Activated B cell treated with CpG ODN at 0.5 μM for 24 hours (primary cell): ENCODE results near the gene CNTNAP2. TPM values are rescaled to one million over a fixed set of nuclear protein-coding genes. Genes with fewer than 3 reads are reported as not detected.
A peak's percentile ranks its signal among the peaks of the same experiment; 100 is the strongest.
"Not testable (repeated sequence)": the region's sequence is repeated elsewhere in the genome, so short reads cannot be mapped to it uniquely, and the experiment has no call there.

Experiments
- ATAC-seq: fragments of 200-7000 bp; cut with Tn5 transposase; one replicate; pipeline ENCODE4 v1.10.0; 2021; ENCODE audit warnings: low read depth, mild to moderate bottlenecking, moderate library complexity
- CTCF ChIA-PET: fragments of 350-600 bp; sonication (Branson Sonifier 250); formaldehyde crosslinking; loops from one replicate; lab custom pipeline; 2021; ENCODE audit warnings: antibody characterized with exemption; lab: Charles Lee
- POLR2A ChIA-PET: fragments of 350-600 bp; sonication (Branson Sonifier 250); formaldehyde crosslinking; loops from one replicate; lab custom pipeline; 2021; ENCODE audit warnings: antibody characterized with exemption; lab: Charles Lee
- DNase-seq: peaks from one replicate; pipeline ENCODE4 v3.0.0; 2022
- H3K27ac Mint-ChIP-seq: one replicate; pipeline ENCODE4 v1.8.0; 2020; ENCODE audit warnings: mixed read lengths
- H3K27me3 Mint-ChIP-seq: one replicate; pipeline ENCODE4 v1.8.0; 2021; ENCODE audit warnings: mixed read lengths
- H3K36me3 Mint-ChIP-seq: one replicate; pipeline ENCODE4 v1.8.0; 2021; ENCODE audit warnings: low read depth, mixed read lengths
- H3K4me1 Mint-ChIP-seq: one replicate; pipeline ENCODE4 v1.8.0; 2021; ENCODE audit warnings: mixed read lengths
- H3K4me3 Mint-ChIP-seq: one replicate; pipeline ENCODE4 v1.8.0; 2020; ENCODE audit warnings: mild to moderate bottlenecking, mixed read lengths
- H3K9me3 Mint-ChIP-seq: one replicate; pipeline ENCODE4 v1.8.0; 2020; ENCODE audit warnings: mixed read lengths
- CTCF ChIP-seq: fragments of 200-600 bp; IDR thresholded peaks from one replicate; pipeline ENCODE4 v1.8.0; 2022; ENCODE audit warnings: antibody characterized with exemption, mild to moderate bottlenecking
- intact Hi-C: fragments of 100-400 bp; cut with micrococcal nuclease; formaldehyde crosslinking; loops from one replicate; pipeline ENCODE4 v1.15.1; 2024
- total RNA-seq: library from RNA; stranded (reverse); gene quantifications from 2 replicates; pipeline ENCODE4 v1.2.3, GENCODE V29; 2022

Gene CNTNAP2
- total RNA-seq, 1 donor from 2014 or later = 0.84 TPM

GRCh38 chr7:148288592-148289151 is 2172.1 kb downstream of the CNTNAP2 start:
- Mint-ChIP-seq H3K27me3 (no peaks in the 10 kb centered on the region), H3K27ac (no peak overlapping the region), H3K36me3 (no peaks in the 10 kb centered on the region), H3K9me3 (peaks cover 8% of the 10 kb centered on the region), H3K4me3 (no peak overlapping the region), H3K4me1 (peaks cover 53% of the 10 kb centered on the region)
- no peak for TF ChIP-seq CTCF
- intact Hi-C loops = loop anchor here (2.0 kb wide), 1 partner anchor 16 kb away; no protein-coding TSS in a partner anchor
- no peak for DNase-seq
- POLR2A ChIA-PET = no interaction called here
- CTCF ChIA-PET = no interaction called here
- ATAC-seq = no peak

GRCh38 chr7:148289630-148290029 is 2173.0 kb downstream of the CNTNAP2 start:
- DNase-seq (no peak), ATAC-seq (peak; percentile 64)
- H3K27ac Mint-ChIP-seq = no peak overlapping the region
- no peak for TF ChIP-seq CTCF
- intact Hi-C loops = loop anchor here (2.0 kb wide), 1 partner anchor 15 kb away; no protein-coding TSS in a partner anchor
- H3K4me1 Mint-ChIP-seq = peaks cover 53% of the 10 kb centered on the region
- H3K36me3 Mint-ChIP-seq = no peaks in the 10 kb centered on the region
- CTCF ChIA-PET = interaction anchor here (0.6 to 1.2 kb wide), 2 partner anchors 11 to 25 kb away, joined by 3 to 4 read pairs; no protein-coding TSS in a partner anchor
- H3K4me3 Mint-ChIP-seq = no peak overlapping the region
- POLR2A ChIA-PET = no interaction called here
- peaks cover 4% of the 10 kb centered on the region for H3K9me3 Mint-ChIP-seq
- H3K27me3 Mint-ChIP-seq = no peaks in the 10 kb centered on the region

- Mint-ChIP-seq H3K27ac (peak overlapping the region; percentile 14), H3K36me3 (no peaks in the 10 kb centered on the region), H3K9me3 (peaks cover 4% of the 10 kb centered on the region), H3K27me3 (no peaks in the 10 kb centered on the region), H3K4me3 (no peak overlapping the region), H3K4me1 (peaks cover 53% of the 10 kb centered on the region)
- ChIA-PET CTCF (no interaction called here), POLR2A (no interaction called here)
- no peak for TF ChIP-seq CTCF
- DNase-seq (no peak), ATAC-seq (no peak)
- intact Hi-C loops = no loop called here
Measured at GRCh38 chr7:148290538-148290937, 2173.9 kb downstream of the CNTNAP2 start.

- peaks cover 3% of the 10 kb centered on the region for H3K9me3 Mint-ChIP-seq
- H3K36me3 Mint-ChIP-seq = no peaks in the 10 kb centered on the region
- no peaks in the 10 kb centered on the region for H3K27me3 Mint-ChIP-seq
- peaks cover 50% of the 10 kb centered on the region for H3K4me1 Mint-ChIP-seq
- ChIA-PET POLR2A (no interaction called here), CTCF (interaction anchor here (1.6 kb wide), 1 partner anchor 10 kb away, joined by 4 read pairs; no protein-coding TSS in a partner anchor)
- TF ChIP-seq CTCF = no peak
- ATAC-seq (no peak), DNase-seq (no peak)
- no peak overlapping the region for H3K4me3 Mint-ChIP-seq
- intact Hi-C loops = no loop called here
- H3K27ac Mint-ChIP-seq = no peak overlapping the region
Measured at GRCh38 chr7:148291799-148292198, 2175.2 kb downstream of the CNTNAP2 start.

GRCh38 chr7:148296994-148297644 is 2180.5 kb downstream of the CNTNAP2 start:
- H3K27me3 Mint-ChIP-seq = no peaks in the 10 kb centered on the region
- no peak overlapping the region for H3K27ac Mint-ChIP-seq
- H3K36me3 Mint-ChIP-seq = peaks cover 3% of the 10 kb centered on the region
- ChIA-PET CTCF (no interaction called here), POLR2A (no interaction called here)
- peaks cover 4% of the 10 kb centered on the region for H3K9me3 Mint-ChIP-seq
- intact Hi-C loops = no loop called here
- DNase-seq (no peak), ATAC-seq (no peak)
- H3K4me3 Mint-ChIP-seq = no peak overlapping the region
- H3K4me1 Mint-ChIP-seq = peaks cover 35% of the 10 kb centered on the region
- no peak for TF ChIP-seq CTCF

GRCh38 chr7:148298768-148299167 is 2182.2 kb downstream of the CNTNAP2 start:
- intact Hi-C loops = not testable (repeated sequence)

More at GRCh38 chr7:148298768-148299167, 2182.2 kb downstream of the CNTNAP2 start:
- H3K27ac Mint-ChIP-seq, H3K9me3 Mint-ChIP-seq, ATAC-seq, POLR2A ChIA-PET, H3K27me3 Mint-ChIP-seq, DNase-seq, CTCF ChIA-PET, H3K4me3 Mint-ChIP-seq: not testable (repeated sequence)
- Mint-ChIP-seq H3K4me1 (peaks cover 39% of the 10 kb centered on the region), H3K36me3 (peaks cover 12% of the 10 kb centered on the region)
